ENCODE data around the gene PTPRN2.

Gene PTPRN2

DNA sequence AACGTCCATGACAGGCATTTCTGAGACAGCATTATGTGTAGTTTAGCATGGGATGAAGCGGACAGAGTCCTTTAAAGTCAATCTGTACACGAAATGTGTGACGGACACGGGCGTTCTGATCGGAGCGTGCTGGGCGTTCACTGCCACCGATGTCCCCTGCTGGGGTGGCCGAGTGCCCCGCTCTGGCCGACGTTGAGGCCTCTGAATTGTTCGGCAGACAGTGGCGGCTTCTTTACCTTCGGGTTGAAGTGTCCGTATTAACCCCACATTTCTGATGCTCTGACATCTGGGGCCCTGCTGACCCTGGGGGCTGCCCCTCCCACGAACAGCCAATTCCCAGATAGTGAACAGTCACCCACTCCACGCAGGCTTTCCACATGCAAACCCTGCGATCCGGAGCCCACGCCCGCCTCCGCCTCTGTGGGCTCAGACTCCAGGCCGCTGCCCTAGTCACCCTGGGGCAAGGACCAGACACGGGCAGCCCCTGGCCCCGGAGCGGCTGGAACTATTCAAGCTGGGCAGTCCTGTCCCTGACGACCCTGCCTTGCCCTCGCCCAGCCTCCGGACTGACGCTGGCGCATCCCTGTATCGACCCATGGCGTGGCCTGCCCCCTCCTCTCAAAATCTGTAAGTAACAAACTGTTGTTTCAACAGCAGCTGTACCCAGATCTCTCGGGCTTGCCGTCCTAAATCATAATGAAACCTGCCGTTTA, 445.7 kb downstream of the PTPRN2 start:
- no peak for DNase-seq

DNA sequence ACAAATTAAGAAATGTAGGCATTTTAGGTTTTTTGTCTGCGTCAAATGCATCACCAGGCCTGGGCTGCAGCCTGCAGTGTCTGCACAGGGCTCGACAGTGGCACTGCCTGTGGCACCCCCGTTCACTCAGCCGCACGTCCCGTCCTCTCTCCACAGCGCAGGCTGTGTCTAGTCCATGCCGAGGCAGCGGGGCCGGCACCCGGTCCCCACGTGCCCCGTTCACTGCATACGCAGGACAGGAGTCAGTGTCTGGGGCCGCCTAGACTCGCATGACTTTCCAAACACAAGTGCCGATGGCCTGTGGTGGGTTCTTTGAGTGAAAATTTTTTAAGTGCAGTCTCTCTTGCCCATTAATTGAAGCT, 446.4 kb downstream of the PTPRN2 start:
- DNase-seq: no peak

DNA sequence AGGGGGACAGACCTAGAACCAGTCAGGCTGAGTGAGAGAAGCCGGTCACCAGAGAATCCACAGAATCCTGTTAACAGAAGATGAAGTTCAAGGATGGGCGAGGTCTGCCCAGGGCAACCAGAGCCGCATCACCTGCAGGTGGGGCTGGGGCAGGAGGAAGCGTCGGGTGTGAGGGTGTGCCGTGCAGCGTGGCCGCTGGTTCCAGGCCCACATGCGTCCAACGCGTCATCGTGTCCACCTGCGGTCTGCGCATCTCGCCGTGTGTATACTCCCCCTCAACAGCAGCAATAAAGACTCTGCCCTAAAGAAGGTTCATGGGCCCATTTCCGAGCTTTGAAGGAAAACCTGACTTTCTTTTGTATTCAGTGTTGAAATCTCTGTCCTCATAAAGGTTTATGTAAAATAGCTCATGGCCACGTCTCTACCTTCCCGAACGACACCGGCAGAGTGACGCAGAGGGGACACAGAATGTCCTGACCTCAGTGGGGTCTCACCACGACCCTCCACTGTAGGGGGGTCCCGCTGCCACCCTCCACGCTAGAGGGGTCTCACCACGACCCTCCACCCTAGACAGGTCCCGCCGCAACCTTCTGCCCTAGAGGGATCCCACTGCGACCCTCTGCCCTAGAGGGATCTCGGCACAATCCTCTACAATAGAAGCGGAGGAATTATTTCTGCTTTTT, 446.9 kb downstream of the PTPRN2 start:
- DNase-seq: no peak

DNA sequence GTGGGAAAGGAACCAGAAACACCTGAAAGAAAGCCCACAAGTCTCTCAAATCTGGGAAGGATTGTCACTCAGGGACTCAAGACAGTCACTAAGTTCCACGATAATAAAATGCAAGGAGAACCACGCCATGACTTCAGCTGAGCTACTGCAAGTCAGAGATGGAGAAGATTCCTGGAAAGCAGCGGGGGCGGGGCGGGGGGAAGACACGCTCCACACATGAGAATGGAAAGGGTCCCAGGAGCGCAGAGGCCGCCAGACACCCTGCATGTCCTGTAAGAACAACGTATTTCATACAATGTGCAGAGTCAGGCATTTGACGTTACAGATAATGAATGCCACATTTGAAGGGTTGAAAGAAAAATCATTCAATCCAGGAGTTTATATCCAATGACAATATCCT, 448.1 kb downstream of the PTPRN2 start:
- DNase-seq: no peak

DNA sequence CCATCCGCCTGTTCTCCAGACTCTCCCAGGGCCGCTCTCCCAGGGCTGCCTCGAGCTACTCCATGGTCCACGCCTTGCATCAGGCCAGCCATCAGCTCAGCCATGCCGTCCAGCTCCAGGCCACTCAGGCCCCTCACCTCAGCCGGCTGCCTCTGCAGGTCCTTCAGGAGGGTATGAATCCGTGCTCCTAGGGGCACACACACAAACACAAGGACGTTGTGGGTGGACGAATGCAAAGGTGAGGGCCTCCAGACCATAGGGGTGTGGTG, 449.4 kb downstream of the PTPRN2 start:
- DNase-seq: no peak

DNA sequence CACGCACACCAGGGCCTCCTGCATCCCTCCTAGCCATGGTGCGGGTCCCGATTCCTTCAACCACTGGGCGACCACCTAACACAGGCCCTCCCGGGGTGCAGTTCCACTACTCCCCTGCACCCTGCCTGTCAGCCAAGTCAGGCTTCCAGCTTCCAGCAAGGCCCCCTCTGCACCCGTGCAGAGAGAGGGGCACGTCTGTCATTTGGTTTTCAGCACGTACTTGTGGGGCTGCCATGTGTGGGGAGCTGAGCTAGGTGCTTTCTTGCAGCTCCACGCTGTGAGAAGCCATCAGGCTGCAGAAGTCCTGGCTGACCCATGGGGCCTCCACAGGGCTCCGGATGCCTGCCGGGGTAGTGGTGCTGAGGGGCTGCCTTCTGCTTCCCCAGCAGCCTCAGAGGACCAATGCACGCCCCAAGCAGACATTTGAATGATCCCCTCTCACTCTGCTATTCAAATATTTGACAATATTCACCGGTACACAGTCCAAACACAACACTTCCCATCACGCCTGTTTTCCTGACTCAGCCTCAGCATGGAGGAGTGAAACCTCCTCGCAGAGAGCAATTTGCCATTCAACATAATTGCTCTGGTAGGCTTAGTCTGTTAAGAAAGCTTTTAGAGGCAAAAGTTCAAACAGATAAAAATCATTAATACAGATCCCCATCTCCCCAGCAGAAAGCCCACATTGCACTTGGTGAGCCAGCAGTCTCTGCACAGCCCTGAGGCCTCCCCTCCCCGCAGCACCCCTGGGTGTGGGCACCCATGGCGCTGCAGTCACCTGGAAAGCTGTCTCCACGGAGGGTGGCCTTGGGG, 449.9 kb downstream of the PTPRN2 start:
- DNase-seq: no peak

DNA sequence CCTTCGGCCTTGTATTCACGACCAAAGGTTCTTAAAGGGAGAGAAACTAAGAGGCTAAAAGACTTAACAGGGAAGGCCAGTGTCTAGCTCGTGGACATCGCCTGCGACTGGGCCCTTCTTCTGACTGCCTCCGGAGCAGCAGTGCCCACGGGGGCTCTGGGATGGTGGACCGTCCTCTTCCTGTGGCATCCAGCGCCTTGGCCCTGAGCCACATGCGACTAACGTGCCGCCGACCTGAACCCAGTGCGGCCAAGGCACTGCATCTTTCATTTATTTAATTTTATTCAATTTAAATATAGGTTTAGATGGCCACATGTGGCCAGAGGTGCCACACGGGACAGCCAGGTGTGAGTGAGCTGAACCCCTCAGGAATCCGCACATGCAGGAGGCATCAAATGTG, 451.7 kb downstream of the PTPRN2 start:
- DNase-seq: no peak

DNA sequence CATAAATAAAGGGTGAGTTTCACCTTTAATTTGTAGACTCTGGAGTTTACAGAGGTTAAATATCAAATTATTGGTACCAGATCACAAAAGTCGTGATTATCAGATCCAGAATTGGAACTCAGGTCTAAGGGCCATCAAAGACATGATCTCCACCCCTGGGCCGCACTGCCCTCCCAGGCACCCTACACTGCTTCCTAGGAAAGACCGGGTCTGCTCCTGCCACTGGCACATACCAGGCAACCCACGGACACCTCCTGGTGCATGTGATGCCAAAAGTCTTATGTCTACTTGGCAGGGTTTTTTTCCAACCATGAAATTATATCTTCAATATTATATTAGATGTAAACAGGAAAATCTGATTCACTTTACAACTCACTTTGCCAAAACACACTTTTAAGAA, 452.8 kb downstream of the PTPRN2 start:
- no peak for DNase-seq

DNA sequence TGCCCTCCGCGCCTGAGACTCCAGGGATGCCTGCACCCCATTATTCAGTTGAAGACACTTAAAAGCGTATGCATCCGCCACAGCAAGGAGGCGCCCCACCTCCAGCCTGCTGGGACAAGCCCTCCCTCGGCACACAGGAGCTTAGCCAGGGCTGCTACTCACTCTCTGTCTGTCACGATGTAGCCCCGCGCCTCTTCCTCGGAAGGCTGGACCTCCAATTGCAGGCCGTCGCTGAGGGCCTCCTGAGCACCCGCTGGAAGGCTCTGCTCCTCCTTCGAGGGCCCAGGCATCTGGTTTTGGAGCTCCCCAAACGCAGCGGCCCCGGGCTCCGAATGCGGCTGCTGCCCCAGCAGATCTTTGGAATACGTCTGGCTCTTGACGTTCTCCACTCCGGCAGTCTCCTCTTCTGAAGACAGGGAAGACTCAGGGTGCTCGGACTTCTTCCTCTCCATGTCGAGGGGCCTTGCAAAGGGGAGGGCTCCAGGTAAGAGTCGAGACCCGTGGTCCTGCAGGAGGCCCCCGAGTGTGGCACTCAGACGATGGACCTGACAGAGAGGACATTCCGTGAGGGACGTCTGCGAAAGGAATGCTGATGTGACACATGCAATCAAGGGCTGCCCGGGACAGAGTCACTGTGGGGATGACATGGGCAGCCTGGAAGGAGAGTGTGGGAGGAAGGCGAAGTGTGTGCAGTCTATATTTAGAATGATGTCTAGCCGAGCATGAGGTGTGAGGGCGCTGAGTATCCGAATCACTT, 453.9 kb downstream of the PTPRN2 start:
- no peak for DNase-seq

DNA sequence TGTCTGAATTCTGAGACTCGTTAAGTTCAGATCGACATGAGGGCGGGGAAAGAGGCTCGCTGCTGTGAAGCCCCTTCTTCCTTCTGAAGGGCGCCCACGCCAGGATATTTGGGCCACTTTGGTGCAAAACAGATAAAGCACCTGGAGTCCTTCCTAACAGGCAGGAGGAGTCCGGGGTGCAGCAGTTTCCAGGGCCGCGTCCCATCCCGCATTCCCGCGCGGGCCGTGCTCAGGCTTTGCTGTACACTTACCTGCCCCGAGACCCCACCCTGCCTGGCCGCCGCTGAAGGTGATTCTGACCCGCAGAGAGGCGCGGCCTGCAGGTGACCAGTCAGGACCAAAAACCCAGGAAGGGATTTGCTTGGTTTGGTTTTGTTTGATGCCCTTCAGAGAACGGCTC, 454.6 kb downstream of the PTPRN2 start:
- no peak for DNase-seq

DNA sequence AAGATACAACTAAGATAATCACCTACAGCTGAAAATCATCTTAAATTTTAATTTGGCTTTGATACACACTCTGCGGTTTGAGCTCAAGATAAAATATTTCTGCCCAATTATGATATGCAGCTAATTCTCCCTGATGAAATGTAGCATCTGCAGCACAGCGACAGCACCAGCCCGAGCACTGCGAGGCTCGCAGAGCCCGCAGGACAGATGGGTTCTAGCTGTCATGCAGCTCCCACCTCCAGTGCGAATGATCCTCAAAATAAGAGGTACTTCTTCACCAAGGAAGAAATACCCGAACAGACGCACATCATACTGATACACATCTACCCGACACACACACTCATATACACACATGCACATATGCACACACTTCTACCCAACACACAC, 457.6 kb downstream of the PTPRN2 start:
- no peak for DNase-seq

DNA sequence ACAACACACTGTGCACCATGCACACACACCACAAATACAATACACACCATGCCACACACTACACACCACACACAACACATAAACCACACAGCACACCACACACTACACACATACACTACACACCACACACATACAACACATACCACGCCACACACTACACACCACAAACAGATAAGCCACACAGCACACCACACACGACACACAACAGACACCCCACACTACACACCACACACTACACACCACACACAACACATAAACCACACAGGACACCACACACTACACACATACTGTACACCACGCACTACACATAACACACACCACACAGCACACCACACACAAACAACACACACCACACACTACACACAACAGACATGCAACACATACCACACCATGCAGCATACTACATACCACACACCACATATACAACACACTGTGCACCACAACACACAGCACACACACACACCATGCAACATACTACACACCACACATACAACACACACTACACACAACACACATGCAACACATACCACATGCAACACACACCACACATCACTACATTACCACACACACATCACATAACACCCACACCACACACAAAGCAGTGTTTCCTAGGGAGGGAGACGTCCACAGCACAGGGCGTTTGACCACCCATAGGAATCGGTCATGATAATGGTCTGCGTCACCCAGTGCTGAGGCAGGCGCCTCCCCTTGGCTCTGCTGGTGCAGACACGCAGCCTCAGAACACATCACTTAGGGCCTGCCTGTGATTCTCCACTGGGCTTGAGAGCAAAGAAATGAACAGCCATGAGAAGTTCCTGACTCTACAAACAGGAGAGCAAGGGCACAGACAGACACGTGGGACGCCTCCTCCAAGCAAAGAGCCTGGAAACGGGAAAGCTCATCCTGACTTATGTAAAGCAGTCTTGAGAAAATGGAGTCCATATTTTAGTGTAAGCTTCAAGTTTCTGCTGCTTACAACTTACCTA, 458.3 kb downstream of the PTPRN2 start:
- no peak for DNase-seq

DNA sequence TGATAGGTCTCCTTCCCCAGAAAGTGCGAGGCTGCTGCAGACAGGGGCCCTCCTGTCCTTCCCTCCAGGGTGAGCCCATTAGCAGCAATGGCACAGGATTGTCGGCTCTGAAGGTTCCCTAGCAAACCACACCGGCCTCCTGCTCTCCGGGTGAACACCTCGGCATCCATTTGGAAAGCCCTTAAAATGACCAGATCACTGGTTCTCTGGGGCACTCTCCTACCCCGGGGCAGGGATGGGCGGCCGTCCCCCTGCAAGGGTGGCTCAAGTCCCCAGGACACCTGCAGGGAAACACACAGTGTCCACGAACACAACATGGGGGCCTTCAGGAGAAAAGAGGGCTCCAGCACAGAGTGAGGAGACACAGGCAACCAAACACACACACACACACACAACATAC, 459.1 kb downstream of the PTPRN2 start:
- no peak for DNase-seq

DNA sequence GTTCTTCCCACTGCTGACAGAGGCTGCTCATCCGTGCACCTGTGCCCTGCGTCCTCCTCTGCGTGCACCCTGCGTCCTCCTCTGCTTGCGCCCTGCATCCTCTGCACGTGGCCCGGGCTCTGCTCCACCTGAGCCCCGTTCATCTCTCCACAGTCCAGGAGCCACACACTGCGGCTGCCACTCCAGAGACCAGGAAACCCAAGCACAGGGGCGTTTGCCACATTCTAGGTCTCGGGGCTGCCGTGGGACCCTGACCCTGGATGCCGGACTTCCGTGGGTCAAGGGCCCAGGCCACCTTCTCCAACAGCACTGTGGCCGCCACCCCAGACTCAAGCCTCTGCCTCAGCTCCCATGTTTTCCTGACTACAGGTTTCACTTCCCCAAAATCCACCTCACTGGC, 460.4 kb downstream of the PTPRN2 start:
- no peak for DNase-seq

DNA sequence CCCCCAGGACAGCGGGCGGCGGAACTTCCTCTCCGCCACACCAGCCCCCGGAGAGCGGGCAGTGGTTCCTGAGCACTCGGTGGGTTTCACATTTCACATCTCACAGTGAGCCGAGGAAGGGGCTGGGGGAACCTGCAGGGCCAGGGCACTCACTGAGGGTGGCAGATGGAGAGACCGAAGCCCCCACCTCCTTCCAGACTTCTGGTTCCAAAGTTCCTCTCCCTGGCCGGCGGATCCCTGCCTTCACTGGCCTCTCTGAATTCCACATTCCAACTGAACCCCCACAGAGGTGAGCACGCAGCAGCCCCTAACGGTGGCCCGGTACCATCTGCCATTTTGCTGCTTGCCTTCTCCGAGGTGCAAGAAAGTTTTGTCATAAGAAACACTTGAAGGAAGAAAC, 461.0 kb downstream of the PTPRN2 start:
- no peak for DNase-seq

DNA sequence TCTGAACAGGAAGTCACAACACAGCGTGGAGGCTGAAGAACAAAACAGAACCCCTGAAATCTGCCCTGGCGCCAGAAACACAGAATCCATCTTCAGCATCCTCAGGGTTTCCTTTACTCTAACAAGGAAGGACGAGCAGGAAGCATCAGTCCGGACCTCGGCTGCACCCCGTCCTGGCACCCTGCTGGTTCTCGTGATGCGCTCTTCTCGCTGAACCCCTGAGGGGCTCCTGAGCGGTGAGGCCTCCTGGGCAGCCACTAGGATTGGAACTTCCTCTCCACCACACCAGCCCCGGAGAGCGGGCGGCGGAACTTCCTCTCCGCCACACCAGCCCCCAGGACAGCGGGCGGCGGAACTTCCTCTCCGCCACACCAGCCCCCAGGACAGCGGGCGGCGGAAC, 461.9 kb downstream of the PTPRN2 start:
- DNase-seq: no peak

DNA sequence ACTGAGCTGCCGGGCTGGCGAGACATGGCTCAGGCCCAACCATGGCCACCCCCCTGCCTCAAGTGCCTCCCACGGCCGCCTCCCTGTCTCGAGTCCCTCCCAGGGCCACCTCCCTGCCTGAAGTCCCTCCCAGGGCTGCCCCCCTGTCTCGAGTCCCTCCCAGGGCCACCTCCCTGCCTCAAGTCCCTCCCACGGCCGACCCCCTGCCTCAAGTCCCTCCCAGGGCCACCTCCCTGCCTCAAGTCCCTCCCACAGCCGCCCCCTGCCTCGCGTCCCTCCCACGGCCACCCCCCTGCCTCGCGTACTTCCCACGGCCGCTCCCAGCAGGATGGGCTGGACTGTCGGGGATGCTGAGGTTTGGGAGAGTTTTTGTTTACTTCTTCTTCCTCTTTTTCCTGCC, 462.5 kb downstream of the PTPRN2 start:
- DNase-seq: no peak

DNA sequence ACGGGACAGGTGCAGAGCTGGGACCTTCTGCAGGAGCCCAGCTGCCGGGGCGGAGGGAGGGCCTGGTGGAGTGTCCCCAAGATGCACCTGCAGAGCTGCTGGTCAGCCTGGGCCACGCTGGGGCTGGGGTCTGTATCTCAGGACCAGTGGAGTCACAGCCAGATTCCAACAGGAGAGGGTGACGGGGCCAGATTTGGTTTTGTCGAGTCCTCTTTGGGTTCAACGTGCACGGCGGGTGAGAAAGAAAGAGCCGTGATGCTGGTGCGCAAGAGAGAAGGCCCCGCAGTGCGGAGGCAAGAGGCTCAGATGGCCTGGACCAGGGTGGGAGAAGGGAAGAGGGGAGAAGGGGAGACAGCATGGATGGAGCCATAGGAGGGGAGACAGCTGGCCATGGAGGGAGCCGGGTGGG, 462.9 kb downstream of the PTPRN2 start:
- DNase-seq: no peak

DNA sequence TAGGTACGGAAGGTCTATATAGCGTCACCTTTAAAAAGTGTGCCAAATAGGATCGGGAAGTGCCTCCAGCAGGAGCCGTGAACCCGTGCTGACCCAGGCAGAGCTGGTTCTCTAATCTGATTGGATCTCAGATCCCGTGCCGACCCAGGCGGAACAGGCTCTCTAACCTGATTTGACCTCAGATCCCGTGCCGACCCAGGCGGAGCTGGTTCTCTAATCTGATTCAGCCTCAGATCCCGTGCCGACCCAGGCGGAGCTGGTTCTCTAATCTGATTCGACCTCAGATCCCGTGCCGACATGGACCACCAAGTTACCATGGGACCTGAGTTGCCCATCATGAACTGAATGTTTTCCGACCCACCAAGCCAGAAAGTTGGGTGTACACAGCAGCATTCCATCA, 463.9 kb downstream of the PTPRN2 start:
- DNase-seq: no peak

DNA sequence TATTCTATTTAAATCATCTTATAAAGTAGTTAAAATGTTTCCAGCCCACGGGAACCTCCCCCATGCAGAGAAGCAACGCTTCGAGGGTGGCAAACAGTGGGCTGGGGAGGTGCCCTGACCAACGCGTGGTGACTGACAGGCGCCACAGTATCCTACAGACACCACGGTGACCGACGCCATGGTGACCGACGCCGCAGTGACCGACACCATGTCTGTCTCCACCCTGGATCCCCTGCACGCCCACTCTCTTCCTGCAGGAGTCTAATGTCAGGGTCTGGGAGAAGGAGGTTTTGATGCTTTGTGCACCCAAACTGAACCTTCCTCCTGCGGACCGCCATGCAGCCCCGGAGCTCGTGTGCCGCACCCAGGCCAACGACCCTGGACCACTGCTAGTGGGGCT, 464.4 kb downstream of the PTPRN2 start:
- DNase-seq: no peak

DNA sequence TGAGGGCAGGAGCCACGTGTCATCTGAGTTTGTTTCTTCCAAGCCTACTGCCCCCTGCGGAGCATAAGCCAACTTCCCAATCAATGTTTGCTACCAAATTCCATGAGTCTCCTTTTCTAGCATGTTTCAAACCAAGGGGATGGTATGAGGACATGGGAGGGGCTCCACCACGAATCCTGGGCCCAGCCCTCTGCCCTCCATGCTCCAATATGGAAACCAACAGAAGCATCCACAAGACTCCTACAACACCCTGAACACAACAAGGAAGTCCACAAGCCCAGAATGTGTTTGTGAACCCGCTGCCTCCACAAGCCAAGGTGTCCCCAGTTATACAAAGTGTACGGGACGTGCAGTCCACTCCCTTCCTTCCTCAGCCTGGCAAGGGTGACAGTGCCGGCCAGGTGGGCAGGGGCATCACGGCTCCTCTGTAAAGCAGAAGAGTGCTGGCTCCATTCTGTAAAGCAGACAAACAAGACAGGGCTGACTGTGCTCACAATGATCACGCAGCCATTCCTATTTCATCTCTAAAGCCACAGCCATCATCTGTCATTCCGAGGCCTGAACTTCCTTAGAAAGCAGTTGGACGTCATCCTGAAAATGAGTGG, 466.1 kb downstream of the PTPRN2 start:
- no peak for DNase-seq

DNA sequence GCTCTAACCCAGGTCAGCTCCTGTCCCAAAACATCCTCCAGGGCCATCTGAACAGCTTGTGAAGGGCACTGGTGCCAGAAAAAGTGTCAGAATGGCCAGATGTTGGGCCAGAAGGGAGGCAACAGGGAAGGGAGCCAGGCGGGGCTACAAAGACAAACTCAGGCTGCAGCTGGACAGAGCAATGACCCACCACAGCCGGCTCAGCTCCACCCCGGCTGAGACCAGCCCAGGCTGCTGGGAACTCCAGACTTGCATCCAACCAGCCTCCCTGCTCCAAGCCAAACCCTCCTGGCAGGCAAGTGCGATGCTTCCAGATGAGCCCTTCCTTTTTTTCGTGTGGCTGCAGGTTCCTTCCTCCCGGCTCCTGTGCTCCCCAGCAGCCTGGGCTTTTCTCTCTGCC, 466.9 kb downstream of the PTPRN2 start:
- no peak for DNase-seq
